NCI-H510A treated with DMSO at 0.1 percent for 48 hours (cell line): ENCODE measurements around the gene ZNG1A.
A peak's percentile ranks its signal among the peaks of the same experiment; 100 is the strongest.
"Not testable (repeated sequence)": the region's sequence is repeated elsewhere in the genome, so short reads cannot be mapped to it uniquely, and the experiment has no call there.

Experiments
- DNase-seq: peaks from one replicate; lab custom pipeline; 2025; lab: John Stamatoyannopoulos, UW

Gene ZNG1A

GRCh38 chr9:178970-179383, at the start of gene ZNG1A:
Gene ZNG1A, minus strand, starts transcription at chr9:179056. Its CDS starts 87 bp downstream, at chr9:178969.
- peak; percentile 30 for DNase-seq

- no peak for DNase-seq
Observed at GRCh38 chr9:227860-228259, 49.0 kb upstream of the ZNG1A start.

- DNase-seq = no peak
Observed at GRCh38 chr9:224582-225520, 46.0 kb upstream of the ZNG1A start.

- DNase-seq = no peak
Observed at GRCh38 chr9:224026-224425, 45.2 kb upstream of the ZNG1A start.

GRCh38 chr9:223152-223551, 44.3 kb upstream of the ZNG1A start:
- DNase-seq = no peak

GRCh38 chr9:221989-222776, 43.3 kb upstream of the ZNG1A start:
- no peak for DNase-seq

- DNase-seq = no peak
Observed at GRCh38 chr9:219670-220365, 41.0 kb upstream of the ZNG1A start.

- DNase-seq = not testable (repeated sequence)
Observed at GRCh38 chr9:219036-219435, 40.2 kb upstream of the ZNG1A start.

GRCh38 chr9:217950-218349, 39.1 kb upstream of the ZNG1A start:
- DNase-seq = no peak

- DNase-seq = no peak
Observed at GRCh38 chr9:216866-217265, 38.0 kb upstream of the ZNG1A start.

GRCh38 chr9:215631-216155, 36.8 kb upstream of the ZNG1A start:
- no peak for DNase-seq

- peak; percentile 42 for DNase-seq
Observed at GRCh38 chr9:214648-215493, 36.0 kb upstream of the ZNG1A start, which contains the start of gene DOCK8. Gene DOCK8, plus strand, starts transcription at chr9:214865. Its CDS starts 112 bp downstream, at chr9:214977.

GRCh38 chr9:214351-214647, 35.4 kb upstream of the ZNG1A start:
- no peak for DNase-seq

- DNase-seq = not testable (repeated sequence)
Observed at GRCh38 chr9:213901-214300, 35.0 kb upstream of the ZNG1A start.

GRCh38 chr9:212297-212696, 33.4 kb upstream of the ZNG1A start:
- no peak for DNase-seq

- DNase-seq = no peak
Observed at GRCh38 chr9:211557-211956, 32.7 kb upstream of the ZNG1A start.

GRCh38 chr9:211036-211435, 32.2 kb upstream of the ZNG1A start:
- DNase-seq = no peak

- DNase-seq = no peak
Observed at GRCh38 chr9:209143-209758, 30.4 kb upstream of the ZNG1A start.

GRCh38 chr9:206481-206880, 27.6 kb upstream of the ZNG1A start:
- no peak for DNase-seq

GRCh38 chr9:199601-200000, 20.7 kb upstream of the ZNG1A start:
- not testable (repeated sequence) for DNase-seq
